HG03521 (cell line): Measurements from ENCODE around the gene MVB12B.

ENCODE experiments used
- ATAC-seq: cut with Tn5 transposase; IDR thresholded peaks from one replicate; pipeline ENCODE4 v1.9.1; 2021; ENCODE audit warnings: mild to moderate bottlenecking, moderate library complexity; ENCODE audit not compliant: unreplicated experiment

MVB12B gene

DNA sequence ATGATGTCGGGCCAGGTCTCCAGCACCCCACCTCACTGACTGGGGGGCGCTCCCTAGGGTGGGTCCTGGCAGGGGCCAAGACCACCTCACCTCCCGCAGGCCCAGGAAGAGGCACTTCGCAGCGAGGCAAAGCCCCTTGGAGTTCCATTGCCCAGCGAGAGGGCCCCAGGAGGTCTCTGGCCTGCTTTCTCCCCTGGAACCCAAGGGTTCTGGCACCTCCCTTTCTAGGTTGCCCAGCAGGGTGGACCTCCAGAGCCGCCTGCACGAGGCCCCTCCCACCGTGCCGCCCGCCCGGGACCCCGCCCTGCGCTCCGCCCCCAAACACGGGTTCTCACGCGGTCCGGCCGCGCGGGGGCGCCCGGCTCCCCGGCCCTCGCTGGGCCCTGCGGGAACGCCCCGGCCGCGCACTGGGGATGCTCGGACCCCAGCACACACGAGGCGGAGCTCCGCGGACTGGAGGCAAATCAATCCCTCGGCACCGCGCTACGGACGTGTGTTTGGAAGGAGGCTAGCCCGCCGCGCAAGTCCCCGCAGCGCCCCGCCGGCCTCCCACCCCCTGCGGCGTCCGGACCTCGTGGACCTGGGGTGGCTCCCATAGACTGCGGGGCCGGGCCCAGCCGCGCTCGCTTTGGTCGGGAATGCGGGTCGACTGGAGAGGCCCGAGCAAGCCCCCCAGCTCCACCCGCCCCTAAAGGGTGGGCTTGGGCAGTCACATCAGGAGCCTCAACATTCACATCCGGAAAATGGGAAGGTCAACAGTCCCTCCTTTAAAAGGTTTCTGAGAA, 187.6 kb downstream of the MVB12B start:
- ATAC-seq: no peak

GRCh38 chr9:126515001-126515872, 188.6 kb downstream of the MVB12B start:
- ATAC-seq: no peak

DNA sequence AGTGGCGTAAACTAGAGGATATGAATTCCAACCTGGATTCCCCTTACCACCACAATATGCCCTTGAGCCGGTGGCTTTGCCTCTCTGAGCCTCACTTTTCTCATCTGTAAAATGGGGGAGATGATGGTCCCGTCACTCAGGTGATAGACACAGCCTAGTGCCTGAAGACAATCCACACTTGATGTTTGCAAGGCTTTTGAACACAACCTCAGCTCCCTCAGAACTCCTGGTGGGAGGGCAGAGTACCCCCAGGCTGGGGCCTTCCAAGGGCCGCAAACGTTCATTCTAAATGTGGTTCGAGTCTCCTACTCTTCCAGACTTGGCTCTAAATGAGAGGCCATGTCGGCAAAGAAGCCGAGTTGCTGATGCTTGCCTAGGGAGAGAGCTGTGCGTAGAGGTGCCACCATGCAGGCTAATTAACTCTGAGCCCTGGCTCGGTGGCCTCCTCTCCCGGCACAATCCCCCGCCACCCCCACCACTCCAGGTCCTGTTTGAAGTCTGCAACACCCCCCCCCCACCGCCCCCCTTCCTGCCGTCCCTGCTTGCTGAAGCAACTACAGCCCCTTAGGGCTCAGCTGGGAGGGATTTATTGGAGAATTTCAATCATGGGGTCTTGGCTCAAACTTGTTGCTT, 189.4 kb downstream of the MVB12B start:
- no peak for ATAC-seq

DNA sequence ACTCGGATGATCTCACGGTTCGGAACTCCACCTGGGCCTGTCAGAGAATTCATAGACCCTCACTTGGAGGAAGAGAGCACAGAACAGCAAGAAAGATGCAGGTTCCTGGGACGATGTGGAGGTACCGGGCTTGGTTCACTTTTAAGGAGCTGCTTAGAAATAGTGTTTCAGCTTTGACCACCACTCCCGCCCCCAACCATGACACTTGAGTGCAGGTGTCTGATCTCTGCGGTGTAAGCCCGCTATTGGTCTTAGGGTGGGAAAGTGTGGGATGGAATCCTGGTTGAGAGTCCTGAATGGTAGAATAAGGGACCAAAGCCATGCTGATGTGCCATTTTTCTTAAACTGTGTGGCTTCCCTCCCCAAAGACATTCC, 189.9 kb downstream of the MVB12B start:
- no peak for ATAC-seq

DNA sequence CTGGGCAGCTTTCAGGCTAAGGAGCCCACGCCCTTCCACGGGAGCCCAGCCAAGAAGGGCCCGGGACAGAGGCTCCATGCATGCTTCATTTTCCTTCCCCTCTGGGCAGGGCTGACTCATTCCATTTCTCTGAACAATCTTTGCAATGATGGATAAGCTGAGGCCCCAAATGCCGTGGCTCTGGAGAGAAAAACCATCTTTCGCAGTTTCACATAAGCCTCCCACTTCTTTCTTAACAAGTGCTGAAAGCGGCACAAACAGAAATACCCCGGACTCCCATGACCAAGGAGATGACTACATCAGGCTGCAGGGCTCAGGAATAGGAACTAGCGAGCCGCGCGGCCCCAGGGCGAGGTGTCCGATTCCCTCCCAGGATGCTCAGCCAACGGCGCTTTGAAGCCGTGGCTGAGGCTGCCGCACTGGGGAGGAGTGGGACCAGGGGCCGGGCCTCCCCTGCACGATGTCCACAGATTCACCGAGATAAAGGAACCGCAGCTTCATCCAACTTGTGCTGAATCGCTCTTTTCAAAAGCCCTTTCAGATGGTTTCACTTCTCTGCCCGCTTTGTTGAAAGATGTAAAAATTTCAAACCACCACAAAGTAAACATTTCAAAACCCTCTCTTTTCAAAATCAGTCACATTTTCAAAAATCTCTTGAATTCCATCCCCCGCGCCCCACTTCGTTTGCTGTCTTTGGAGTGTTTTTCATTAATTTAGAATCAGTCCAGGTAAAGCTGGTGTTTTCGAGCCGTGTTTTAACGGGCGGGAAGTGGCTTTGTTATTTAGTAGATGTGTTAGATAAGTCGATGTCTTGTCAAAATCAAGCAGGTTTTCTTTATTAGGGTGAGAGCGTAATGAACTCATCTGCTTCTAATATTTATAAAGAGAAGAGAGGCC, 190.6 kb downstream of the MVB12B start:
- no peak for ATAC-seq

GRCh38 chr9:126517833-126518356, 191.3 kb downstream of the MVB12B start:
- ATAC-seq: no peak

- ATAC-seq: no peak
Observed at GRCh38 chr9:126518763-126519162, 192.1 kb downstream of the MVB12B start.

- no peak for ATAC-seq
Observed at GRCh38 chr9:126519660-126520420, 193.2 kb downstream of the MVB12B start.

- no peak for ATAC-seq
Observed at GRCh38 chr9:126520453-126520852, 193.8 kb downstream of the MVB12B start.

DNA sequence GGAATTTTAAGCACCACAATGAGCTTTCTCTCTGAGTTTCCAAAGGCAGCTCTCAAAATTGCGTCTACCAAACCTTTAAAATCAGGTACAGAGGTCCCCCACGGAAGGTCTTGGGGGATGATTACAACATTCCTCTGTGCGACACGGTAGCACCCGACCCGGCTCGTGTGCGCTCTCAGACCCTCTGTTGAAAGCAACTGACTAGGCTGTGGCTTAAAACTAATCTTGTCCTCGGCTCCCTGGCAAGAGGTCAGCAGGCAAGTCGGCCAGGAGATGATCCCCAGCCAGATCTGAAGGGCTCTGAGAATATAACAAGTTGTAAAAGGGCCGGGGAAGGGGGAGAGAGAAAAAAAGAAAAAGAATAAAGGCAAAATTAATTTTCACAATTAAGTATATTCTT, 194.5 kb downstream of the MVB12B start:
- ATAC-seq: no peak

- ATAC-seq: no peak
Observed at GRCh38 chr9:126521551-126521950, 194.9 kb downstream of the MVB12B start.

DNA sequence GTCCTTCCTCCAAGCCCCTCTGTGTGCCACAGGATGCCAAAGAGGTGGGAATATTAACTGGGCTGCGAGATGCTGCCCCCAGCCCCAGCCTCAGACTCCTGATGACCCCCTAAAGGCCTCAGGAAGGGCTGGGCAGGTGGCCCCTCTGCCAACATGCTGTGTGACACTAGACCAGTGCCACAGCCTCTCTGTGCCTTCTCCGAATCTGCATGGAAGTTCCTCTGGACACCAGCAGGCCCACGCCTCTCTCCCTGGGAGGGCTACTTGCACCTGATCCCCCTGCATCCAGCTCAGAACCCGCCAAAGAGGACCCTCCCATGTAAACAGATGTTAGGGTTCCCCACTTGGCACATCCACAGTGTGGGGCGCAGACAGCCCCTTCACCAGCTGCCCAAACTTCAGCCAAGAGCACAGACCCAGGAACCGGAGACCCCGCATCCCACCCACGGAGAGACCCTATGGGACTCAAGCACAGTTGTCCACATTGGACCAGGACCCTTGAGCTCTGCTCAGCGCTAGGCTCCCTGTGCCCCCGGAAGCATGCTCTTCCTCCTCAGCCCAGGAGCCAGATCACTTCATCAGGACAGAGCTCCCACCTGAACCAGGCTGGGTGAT, 195.5 kb downstream of the MVB12B start:
- ATAC-seq: no peak

GRCh38 chr9:126522612-126523356, 196.2 kb downstream of the MVB12B start:
- no peak for ATAC-seq

DNA sequence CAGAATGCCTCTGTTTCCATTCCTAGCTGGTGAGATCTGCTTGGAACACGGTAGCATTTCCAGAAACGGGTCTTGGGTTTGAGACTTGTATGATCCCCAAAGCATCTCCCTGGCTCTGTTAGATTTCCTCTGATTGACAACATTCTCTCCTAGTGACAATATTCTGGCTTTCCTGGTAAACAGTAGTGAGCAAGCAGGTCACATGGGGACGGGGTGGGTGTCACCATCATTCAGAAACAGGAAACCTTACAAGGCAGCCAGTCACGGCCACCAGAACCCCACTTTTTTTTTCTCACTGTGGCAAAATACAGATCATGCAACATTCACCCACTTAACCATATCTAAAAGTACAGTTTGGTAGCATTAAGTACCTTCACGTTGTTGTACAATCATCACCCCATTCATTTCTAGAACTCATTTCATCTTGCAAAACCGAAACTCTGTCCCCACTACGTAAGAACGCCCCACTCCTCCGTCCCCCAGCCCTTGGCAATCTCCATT, 197.0 kb downstream of the MVB12B start:
- ATAC-seq: no peak

- ATAC-seq: no peak
Observed at GRCh38 chr9:126524353-126525077, 197.9 kb downstream of the MVB12B start.

GRCh38 chr9:126526218-126527108, 199.8 kb downstream of the MVB12B start:
- ATAC-seq: no peak
